ENCODE results near the gene ABCA7.

DNA sequence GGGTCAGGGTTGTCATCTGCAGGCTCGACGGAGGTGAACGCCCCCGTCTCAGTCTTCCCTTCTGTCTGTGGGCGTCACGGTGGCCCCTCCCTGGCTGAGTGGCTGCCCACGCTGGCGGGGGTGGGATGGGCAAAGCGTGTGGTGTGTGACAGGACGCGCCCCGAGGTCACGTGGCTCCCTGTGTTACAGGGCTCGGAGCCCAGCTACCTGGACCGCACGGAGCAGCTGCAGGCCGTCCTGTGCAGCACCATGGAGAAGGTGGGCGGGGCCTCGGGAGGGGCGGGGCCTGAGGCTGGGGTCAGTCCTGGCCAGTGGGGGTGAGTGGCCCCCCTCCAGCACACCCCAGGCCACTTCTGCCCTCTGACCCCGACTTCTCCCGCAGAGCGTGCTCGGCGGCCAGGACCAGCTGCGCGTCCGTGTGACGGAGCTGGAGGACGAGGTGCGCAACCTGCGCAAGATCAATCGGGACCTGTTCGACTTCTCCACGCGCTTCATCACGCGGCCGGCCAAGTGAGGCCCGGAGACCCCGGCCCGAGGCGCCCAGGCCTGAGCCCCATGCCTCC, 46.0 kb upstream of the ABCA7 start:
- TF ChIP-seq CTCF (IDR thresholded peaks at IDR 0.05; ENCODE audit: low read depth, low read length, missing input control) (no peak), YY1 (IDR thresholded peaks at IDR 0.05) (no peak)
